ENCODE measurements around the gene ZNF695. TPM values are rescaled to one million over a fixed set of nuclear protein-coding genes. Genes with fewer than 3 reads are reported as not detected.

The ZNF695 gene
- total RNA-seq (2022; extraction: Qiagen RNA extraction; ENCODE audit: low read depth), result 1.2 to 2.5 TPM (median 2.2 TPM) in 5 replicates

DNA sequence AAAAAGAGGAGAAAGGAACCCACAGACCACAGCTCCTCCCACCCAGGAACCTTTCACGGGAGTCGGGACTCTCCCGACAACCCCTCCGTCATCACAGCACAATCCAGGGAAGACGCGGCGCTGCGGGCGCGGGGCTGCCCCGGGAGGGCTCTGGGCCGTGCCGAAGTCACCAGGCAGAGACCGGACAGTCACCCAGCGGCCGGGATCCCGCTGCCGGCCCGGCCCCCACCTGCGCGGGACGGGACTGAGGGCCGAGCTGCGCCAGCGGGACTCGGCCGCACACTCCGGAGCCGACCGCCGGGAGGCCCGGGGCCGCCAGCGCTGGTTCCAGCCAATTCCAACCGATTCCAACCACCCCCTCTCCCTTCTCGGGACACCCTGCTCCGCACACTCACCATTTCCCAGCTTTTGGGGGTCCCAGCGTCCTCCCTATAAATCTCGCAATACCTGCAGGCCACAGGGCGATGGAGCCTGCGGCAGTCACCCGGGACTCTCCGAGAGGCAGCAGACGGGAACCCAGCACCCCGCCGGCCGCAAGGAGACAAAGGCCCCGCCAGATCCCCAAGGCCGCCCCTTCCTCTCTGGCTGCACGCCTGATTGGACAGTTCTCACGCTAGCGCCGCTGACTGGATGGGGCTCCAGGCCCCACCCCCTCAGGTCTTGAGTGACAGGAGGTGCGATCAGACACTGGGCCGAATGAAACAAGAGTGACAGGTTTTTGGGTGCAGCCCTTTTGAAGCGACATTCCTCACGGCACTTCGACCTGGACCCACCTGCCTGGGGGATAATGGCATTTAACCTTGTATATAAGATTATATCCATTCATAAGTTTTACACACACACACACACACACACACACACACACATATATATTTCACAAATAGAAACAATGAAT lies at the start of gene ZNF695:
ZNF695 (minus strand) TSS at position 547 of the 895 bp plus-strand sequence; CDS start at position 398, 149 bp downstream.

Other genes with a start within 250 kb of the ZNF695 start
- 23.2 to 36.5 TPM (median 28.2 TPM) in 5 replicates for gene AHCTF1, start 76.1 kb downstream of the ZNF695 start, total RNA-seq (2022; extraction: Qiagen RNA extraction; ENCODE audit: low read depth)
- gene ZNF670, start 70.8 kb upstream of the ZNF695 start, total RNA-seq (2022; extraction: Qiagen RNA extraction; ENCODE audit: low read depth), result 2.6 to 5.1 TPM (median 3.5 TPM) in 5 replicates
- gene ZNF669, start 96.3 kb upstream of the ZNF695 start, total RNA-seq (2022; extraction: Qiagen RNA extraction; ENCODE audit: low read depth), result 2.3 to 4.8 TPM (median 3.6 TPM) in 5 replicates
- gene ZNF124, start 164.0 kb upstream of the ZNF695 start, total RNA-seq (2022; extraction: Qiagen RNA extraction; ENCODE audit: low read depth), result 4.0 to 6.0 TPM (median 4.6 TPM) in 5 replicates
- not detected in 5 replicates for gene VN1R5, start 248.0 kb upstream of the ZNF695 start, total RNA-seq (2022; extraction: Qiagen RNA extraction; ENCODE audit: low read depth)

All from A549 treated with RU486 at 1 μM for 4 hours (cell line).